NB4 (cell line): ENCODE data around the gene KRT36.

ENCODE experiments used
- DNase-seq: peaks from one replicate; pipeline ENCODE4 v3.0.0; 2010; ENCODE audit warnings: low read depth
- H3K4me3 ChIP-seq: one replicate; pipeline ENCODE4 v1.5.1; 2011; ENCODE audit warnings: mild to moderate bottlenecking, low read depth, low read length, moderate library complexity
- CTCF ChIP-seq: IDR thresholded peaks from one replicate; pipeline ENCODE4 v1.5.1; 2012; ENCODE audit warnings: low read depth, low read length
- MAX ChIP-seq: IDR thresholded peaks from 2 replicates; pipeline ENCODE4 v1.6.1; 2011; ENCODE audit warnings: low read depth, low read length
- MYC ChIP-seq: IDR thresholded peaks from 2 replicates; pipeline ENCODE4 v1.6.1; 2011; ENCODE audit warnings: low read depth, low read length
- POLR2A ChIP-seq: IDR thresholded peaks from 2 replicates; pipeline ENCODE4 v1.6.1; 2011; ENCODE audit warnings: mild to moderate bottlenecking; ENCODE audit not compliant: insufficient read length; ENCODE audit errors: extremely low read depth

The KRT36 gene

GRCh38 chr17:41536741-41537613, 47.3 kb upstream of the KRT36 start:
- no peak overlapping the region for H3K4me3 ChIP-seq
- TF ChIP-seq CTCF, result no peak
- TF ChIP-seq MAX, result no peak
- TF ChIP-seq POLR2A, result no peak
- TF ChIP-seq MYC, result no peak
- no peak for DNase-seq

GRCh38 chr17:41535764-41536481, 46.2 kb upstream of the KRT36 start:
- no peak overlapping the region for H3K4me3 ChIP-seq
- no peak for DNase-seq
- TF ChIP-seq MYC (no peak), CTCF (no peak), POLR2A (no peak), MAX (no peak)

- peak; percentile 11 for DNase-seq
- no peak overlapping the region for H3K4me3 ChIP-seq
- TF ChIP-seq MAX (no peak), MYC (no peak), POLR2A (no peak), CTCF (no peak)
Measured at GRCh38 chr17:41534899-41535546, 45.3 kb upstream of the KRT36 start.

GRCh38 chr17:41533613-41534012, 43.9 kb upstream of the KRT36 start:
- TF ChIP-seq POLR2A, result no peak
- no peak for TF ChIP-seq MYC
- no peak for TF ChIP-seq CTCF
- TF ChIP-seq MAX, result no peak
- DNase-seq, result no peak
- no peak overlapping the region for H3K4me3 ChIP-seq

- DNase-seq, result no peak
- no peak for TF ChIP-seq POLR2A
- TF ChIP-seq CTCF, result no peak
- TF ChIP-seq MYC, result no peak
- no peak for TF ChIP-seq MAX
Measured at GRCh38 chr17:41532947-41533570, 43.3 kb upstream of the KRT36 start.

More at GRCh38 chr17:41532947-41533570, 43.3 kb upstream of the KRT36 start:
- no peak overlapping the region for H3K4me3 ChIP-seq
